GM04503 (cell line): Measurements from ENCODE around the gene PANX2.
"Not testable (repeated sequence)": the region's sequence is repeated elsewhere in the genome, so short reads cannot be mapped to it uniquely, and the experiment has no call there.

Experiments used
- DNase-seq: peaks from one replicate; pipeline ENCODE4 v3.0.0-alpha.2; 2012; ENCODE audit warnings: low read depth

The PANX2 gene

DNA sequence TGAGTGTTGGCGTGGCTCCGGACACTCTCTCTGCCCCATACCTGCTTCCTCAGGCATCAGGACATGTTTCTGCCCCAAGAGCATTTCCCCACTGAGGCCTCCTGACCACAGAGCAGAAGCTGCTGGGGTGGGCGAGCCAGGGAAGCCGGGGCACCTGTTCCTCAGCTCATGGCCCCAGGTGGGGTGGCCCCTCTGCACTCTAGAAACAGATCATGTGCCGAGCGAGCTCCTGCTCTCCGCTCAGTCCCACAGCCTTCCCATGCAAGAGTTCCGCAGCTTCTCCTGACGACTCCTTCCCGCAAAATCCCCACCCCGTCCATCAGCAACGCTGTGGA lies 22.4 kb upstream of the PANX2 start:
- no peak for DNase-seq

DNA sequence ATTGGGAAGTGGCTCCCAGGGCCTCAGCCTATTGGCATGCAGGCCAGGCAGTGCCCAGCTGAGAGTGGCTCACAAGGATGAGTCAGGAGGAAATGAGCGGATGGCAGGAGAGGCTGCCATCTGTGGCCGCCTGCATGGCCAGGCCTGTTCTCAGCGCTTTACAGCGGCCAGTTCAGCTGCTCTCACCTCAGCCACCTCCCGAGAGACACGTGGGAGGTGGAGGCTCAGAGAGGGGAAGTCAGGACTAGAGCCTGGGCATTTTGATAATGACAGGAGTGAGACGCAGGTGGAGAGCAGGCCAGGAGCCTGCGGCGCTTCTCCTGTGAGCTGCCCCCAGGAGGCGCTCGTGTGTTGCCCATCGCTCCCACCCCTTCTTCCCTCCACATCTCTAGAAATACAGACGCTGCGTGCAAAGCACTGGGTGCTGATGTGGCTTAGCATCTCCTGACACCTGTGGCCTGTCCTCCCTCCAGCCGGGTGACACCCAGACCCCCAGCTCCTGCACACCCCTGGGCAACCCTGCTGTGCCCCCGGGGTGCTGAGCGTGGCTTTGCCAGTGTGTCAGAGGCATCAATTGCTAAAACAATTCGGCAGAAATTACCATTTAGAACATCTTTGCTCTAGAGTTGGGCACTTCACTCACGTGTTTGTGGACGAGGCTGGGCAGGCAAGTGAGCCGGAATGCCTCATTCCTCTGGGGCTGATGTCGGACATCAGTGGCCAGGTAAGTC lies 21.4 kb upstream of the PANX2 start:
- DNase-seq: no peak

DNA sequence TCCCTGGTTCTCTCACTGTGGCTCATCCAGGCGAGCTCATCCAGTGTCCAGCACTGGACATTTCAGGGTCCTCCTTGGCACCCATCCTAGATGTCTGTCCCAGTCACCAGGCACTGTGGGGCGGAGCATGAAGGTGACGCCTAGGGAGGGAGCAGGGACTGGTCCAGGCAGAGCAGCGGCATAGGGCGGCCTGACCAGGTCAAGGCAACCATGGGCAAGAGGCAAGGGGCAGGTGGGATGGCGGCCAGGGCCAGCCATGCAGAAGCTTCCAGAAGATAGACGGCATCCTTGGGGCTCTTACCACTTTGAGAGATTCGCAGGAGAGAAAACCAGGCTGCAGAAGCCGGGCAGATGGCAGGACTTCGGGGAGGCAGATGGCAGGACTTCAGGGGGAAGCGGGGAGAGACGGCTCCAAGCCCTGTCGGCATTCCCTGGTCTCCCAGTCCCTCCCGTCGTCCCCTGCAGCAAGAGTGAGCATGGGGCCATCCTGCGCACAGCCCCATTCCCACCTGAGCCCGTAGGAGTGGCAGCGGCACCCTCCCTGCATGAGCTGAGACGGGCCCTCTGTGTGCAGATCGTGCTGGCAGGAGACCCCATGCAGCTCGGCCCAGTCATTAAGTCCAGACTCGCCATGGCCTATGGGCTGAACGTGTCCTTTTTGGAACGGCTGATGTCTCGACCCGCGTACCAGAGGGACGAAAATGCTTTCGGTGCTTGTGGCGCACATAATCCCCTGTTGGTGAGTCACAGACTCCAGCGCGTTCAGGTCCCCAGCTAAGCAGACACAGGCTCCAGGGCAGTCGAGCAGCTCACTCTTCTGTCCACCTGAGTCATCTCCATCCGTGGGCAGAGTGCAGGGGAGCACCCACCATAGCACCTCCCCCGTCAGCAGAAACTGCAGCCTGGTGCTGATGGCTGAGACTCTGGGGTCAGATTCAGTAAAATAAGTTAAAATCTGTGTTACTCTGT lies 20.1 kb upstream of the PANX2 start:
- no peak for DNase-seq

DNA sequence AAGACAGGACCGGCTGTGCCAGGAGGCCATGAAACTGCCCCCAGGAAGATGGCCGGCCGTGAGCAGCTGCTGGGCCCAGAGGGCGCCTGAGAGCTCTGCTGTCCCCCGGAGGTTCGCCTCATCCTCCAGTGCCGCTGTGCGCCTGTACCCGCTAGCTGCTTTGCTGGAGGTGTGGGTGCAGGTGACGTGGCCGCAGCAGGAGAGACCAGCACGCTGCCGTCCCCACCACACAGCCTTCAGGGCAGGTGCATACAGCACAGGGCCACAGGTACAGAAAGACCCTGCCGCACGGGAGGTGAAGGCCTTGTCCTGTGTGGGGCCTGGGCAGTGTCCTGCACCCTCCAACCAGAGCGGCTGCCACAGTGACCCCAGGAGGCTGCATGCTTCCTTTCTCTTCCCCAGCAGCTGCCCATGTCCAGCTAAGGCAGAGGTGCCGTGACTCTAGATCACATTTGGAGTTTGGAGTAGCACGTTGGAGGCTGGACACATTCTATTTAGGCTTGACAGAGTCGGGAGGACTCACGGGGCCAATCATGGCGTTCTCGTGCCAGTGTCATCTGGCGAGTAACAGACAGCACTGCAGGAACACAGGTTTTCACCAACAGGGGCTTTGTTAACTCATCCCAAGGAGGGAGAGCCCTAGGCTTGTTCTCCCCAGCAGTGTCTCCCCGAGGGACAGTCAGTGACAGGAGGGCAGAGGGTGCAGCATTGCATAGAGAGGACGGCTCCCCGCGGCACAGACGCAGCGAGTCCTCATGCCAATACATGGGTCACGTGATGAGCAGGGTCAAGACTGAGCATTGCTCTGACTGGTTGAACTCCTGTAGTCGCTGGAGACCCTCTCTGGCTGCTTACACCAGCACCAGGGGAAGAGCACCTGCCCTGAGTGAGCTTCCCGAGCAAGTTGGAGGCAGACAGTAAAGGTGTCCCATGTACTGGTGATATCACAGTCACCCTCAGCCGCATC lies 18.7 kb upstream of the PANX2 start:
- no peak for DNase-seq

DNA sequence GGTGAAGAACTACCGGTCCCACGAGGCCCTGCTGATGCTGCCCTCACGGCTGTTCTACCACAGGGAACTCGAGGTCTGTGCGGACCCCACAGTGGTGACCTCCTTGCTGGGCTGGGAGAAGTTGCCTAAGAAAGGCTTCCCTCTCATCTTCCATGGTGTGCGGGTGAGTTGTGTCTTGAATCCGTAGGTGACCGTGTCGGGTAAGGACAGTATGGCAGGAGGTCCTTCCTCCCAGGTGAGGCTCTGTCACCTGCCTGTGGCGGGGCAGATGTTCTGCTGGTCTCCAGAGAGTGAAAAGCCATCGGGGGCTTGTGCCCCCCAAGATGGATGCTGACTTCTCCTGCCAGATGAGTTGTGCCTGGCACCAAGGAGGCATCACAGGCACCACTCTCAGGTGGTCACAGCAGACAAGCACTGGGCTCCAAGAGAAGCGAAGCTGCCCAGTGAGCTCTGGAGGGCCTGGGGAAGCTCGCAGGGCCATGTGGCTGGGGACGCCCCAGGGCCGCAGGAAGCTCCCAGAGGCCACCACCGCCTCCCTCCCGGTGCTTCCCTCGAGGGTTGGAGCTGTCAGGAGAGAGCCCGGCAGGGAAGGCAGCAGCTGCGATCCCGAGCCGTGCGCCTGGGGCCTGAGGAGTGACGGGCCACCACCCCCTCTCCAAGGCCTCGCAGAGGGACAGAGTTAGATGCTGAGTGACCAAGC lies 17.3 kb upstream of the PANX2 start:
- no peak for DNase-seq

DNA sequence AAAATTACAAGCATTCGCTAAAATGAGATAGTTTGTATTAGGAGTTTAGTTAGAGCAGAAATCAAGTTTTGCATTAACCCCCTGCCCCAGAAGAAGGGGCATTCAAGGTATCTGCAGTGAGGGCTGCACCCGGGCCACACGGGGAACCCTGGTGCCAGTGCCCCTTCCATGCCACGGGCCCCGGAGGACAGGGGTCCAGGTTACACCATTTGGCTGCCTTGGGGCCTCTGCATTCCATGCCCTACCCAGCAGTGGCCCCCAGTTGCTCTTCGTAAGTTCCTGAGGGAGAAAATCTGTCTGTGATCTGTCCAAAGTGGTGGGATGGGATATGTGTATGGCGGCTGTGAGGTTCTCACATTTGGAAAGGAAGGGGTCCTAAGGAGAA lies 16.8 kb upstream of the PANX2 start:
- no peak for DNase-seq

DNA sequence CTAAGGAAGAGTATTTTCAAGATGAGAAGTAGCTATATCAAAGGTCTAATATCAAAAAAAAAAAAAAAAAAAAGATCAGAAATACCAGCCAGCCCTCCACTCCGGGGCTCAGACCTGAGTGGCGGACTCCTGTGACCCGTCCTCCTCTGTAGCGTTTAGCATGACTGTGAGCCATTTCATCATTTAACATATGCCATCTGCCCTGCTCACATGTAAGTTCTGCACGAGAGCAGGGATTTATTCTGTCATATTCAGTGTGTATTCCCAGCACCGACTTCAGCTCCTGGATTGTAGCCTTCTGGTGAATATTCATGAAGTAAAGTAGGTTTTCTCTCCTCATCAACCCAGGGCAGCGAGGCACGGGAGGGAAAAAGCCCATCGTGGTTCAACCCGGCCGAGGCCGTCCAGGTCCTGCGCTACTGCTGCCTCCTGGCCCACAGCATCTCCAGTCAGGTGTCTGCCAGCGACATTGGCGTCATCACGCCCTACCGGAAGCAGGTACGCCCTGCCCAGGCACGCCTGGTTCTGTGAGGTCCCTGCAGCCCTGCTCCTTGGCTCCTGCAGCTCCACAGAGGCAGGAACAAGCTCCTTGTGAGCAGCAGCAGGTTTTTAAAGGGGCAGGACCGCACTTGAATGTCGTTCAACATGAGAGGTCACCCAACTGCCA lies 12.7 kb upstream of the PANX2 start:
- no peak for DNase-seq

DNA sequence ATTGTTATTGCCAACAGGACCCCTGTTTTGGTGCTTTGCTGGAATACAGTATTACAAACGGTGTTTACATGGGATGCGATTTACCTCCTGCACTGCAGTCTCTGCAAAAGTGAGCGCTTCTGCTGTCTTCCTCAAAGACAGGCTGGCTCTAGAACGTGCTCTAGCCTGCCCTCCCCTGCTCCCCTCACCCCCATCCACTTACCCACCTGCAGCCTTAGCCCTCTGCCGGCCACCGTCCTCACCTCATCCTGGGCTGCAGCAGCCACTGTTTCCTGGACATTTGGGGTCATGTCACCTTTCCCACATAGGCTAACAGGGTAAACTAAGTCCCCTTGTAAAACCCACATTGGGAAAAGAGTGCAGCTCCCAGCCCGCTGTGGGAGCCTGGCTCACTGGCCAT lies 9.6 kb upstream of the PANX2 start:
- DNase-seq: no peak

DNA sequence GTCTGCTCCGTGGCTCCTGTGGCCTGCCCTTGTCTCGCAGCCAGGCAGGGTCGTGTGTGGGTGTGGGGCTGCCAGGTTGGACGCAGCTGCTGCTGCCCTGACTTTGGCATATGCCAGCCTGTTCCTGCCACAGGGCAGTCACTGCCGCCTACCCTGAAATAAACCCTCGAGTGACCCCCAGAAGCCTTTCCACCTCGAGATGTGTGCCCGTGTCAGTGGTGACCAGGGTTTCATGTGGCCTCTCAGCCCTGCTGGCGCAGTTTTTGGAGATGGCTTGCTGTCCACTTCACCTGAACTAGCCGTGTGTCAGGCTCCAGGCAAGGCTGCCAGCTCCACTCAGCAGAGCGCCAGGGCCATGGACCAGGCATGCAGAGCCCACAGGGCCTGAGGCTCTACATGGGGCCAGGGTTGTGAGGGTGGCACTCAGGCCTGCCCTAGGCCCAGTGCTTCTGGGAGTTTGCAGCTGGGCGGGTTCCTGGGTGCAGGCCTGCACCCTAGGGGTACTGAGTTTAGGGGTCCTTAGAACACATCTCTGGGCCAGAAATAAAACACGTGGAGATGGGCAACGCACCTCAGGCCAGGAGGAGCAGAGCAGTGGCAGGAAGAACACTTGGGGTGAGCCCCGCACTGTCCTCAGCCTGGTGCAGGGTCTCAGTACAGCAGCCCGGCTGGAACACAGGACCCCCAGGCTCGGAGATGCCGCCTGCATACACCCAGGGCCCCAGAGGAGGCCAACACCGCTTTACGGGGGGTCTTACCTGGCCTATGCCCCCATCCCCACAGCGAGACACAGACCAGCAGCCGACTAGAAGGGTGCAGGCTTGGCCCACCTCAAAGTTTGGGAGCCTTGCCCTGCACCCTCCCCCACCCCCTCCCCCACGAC lies 8.8 kb upstream of the PANX2 start:
- DNase-seq: no peak

DNA sequence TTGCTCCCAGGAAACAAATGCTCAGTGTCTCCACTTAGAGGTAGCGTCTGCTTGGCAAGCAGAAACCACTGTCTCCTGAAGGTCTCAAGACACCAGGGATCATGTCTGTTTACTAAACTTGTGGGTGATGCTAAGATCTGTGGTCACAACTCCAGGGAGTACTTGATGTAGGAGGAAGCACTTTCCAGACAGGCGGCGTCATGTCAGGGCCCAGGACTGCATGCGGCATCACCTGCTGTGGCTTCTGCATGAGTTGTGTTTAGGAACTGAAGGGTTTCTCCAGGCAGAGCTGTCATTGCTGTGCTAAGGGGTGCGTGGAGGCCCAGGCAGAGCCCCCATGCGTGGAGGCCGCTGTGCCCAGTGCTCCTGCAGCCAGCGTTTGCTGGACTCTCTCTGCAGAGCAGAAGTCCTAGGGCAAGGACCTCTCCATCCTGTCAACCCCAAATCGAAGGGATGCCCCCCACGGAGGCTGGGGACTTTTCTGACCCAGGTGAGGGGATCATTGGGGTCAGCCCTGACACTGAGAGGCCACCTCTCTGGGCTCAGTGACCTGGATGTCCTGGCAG lies 8.1 kb upstream of the PANX2 start:
- no peak for DNase-seq

DNA sequence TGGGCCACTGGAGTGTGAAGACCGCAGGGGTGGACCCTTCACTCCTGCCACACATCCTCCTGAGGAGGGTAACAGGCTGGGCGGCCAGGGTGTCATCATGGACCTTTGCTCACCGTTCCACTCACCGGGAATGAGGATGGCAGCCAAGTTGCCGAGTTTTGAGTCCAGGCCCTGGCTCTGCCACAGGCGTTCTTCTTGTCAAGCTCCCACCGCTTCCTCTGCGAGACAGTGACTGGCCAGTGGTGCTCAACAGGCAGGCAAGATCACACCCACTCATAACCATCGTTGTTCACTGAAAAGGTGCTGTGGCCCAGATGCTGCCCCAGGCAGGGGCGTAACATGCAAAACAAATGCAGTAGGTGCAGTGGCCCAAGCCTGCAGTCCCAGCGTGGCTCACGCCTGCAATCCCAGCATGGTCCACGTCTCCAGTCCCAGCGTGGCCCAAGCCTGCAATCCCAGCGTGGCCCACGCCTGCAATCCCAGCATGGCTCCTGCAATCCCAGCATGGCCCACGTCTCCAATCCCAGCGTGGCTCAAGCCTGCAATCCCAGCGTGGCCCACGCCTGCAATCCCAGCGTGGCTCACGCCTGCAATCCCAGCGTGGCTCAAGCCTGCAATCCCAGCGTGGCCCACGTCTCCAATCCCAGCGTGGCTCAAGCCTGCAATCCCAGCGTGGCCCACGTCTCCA lies 5.0 kb upstream of the PANX2 start:
- DNase-seq: no peak

DNA sequence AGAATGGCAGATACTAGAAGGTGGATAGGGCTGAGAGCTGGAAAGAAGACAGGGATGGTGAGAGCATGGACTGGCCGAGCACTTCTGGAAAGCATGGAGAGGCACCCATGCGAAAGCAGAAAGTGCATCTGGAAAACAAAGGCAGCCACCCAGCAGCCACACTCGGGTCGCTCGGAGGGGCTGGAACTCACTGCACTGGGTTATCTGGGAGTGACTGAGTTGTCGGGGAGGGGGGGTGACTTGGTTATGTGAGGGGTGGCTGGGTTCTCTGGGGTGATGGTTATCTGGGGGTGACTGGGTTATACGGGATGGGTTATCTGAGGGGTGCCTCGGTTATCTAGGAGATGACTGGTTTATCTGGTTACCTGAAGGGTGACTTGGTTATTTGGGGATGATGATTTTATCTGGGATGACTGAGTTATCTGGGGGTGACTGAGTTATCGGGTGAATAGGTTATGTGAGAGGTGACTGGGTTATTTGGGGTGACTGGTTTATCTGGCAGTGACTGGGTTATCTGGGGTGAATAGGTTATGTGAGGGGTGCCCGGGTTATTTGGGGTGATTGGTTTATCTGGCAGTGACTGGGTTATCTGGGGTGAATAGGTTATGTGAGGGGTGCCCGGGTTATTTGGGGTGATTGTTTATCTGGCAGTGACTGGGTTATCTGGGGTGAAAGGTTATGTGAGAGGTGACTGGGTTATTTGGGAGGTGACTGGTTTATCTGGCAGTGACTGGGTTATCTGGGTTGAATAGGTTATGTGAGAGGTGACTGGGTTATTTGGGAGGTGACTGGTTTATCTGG lies 2.6 kb upstream of the PANX2 start:
- no peak for DNase-seq

DNA sequence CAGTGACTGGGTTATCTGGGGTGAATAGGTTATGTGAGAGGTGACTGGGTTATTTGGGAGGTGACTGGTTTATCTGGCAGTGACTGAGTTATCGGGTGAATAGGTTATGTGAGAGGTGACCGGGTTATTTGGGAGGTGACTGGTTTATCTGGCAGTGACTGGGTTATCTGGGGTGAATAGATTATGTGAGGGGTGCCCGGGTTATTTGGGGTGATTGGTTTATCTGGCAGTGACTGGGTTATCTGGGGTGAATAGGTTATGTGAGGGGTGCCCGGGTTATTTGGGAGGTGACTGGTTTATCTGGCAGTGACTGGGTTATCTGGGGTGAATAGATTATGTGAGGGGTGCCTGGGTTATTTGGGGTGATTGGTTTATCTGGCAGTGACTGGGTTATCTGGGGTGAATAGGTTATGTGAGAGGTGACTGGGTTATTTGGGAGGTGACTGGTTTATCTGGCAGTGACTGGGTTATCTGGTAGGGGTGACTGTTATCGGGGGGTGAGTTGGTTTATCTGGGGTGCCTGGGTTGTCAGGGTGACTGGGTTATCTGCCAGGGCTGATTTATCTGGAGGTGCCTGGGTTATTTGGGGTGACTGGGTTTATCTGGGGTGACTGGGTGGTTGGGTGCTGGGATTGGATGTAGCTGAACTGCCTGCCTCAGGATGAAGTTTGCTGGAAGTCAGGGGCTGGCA lies 1.9 kb upstream of the PANX2 start:
- not testable (repeated sequence) for DNase-seq

DNA sequence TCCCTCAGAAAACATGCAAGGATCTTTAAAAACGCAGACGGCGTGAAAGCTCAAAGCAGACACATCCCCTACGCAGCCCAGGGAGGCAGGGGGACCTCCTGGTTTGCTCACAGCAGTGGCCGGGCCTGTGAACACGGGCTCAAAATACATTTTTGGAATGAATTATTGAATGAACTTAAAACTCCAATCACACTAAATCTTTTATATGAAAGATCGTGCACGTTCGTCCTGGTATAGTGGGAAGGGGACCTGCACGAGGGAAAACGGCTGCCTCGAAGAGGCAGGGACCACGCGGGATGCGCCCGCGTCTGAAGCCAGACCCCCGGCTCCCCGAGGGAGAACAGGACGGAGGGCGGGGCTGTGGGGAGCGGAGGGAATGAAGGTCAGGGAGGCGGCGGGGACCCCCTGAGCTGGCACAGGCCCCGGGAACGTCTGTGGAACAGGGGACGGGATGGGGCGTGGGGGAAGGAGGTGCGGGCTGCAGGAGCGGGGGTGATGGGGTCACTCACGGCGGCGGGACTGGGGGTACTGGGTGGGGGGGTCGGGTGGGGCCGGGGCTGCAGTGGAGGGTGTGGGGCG lies 1.3 kb upstream of the PANX2 start:
- DNase-seq: no peak

DNA sequence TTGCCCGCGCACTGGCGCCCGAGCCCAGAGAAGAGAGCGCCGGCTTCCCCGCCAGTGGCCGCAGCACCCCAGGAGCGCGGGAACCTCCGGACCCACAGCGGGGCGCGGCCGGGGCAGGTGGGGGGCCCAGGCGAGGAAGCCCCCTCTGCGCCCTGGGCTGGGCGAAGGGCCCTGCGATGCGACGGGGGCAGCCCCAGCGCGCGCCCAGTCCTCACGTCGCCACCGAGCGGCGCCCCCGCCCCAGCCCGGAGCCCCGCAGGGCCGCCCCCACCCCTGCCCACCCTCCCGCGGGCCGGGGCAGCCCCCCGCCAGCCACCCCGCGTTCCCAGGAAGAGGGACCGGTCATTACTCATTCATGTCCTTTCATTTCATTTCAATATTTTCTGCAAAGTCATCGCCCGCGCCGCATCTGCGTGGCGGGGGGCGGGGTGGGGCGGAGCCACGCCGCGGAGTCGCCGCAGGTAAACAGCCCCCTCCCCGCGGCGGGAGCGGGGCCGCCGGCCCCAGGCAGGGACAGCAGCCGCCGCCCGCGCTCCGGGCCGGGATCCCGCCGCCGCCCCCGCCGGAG lies 673 bp upstream of the PANX2 start:
- no peak for DNase-seq

DNA sequence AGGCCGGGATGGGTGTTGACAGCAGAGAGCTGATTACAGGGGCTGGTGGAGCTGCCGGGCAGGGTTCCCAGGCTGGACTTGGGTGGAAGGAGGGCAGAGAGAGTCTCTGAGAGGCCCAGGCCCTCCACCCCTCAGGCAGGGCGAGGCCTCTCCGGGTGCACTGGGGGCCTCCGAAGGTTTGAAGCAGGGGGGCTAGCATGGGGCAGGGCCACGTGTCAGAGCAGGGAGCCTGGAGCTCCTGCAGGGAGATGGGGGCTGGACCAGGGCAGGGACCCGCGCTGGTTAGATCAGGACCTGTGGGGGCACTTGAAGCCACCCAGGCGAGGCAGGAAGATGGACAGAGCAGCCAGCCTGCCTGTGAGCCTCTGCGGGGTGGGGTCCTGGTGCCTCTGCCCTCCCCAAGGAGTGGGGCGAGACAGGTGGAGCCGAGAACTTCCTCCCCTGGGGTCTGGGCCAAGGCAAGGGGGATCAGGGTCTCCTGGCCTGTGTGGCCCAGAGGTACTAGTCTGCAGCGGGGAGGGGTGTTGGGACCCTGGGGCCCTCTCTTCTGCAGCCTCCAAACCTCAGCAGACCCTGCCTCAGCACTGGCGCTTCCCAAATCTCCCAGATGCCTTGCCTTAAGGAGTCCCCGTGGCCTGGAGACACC lies 911 bp downstream of the PANX2 start:
- DNase-seq: no peak
